ENCODE data around the gene GAS1.
A peak's percentile ranks its signal among the peaks of the same experiment; 100 is the strongest.

The GAS1 gene

GRCh38 chr9:86925686-86926085 is 21.6 kb downstream of the GAS1 start:
- no peak for DNase-seq (ENCODE audit: low read depth, low spot score)

- no peak for DNase-seq (ENCODE audit: low read depth, low spot score)
These were observed 23.1 kb downstream of the GAS1 start for GRCh38 chr9:86924206-86924605.

DNA sequence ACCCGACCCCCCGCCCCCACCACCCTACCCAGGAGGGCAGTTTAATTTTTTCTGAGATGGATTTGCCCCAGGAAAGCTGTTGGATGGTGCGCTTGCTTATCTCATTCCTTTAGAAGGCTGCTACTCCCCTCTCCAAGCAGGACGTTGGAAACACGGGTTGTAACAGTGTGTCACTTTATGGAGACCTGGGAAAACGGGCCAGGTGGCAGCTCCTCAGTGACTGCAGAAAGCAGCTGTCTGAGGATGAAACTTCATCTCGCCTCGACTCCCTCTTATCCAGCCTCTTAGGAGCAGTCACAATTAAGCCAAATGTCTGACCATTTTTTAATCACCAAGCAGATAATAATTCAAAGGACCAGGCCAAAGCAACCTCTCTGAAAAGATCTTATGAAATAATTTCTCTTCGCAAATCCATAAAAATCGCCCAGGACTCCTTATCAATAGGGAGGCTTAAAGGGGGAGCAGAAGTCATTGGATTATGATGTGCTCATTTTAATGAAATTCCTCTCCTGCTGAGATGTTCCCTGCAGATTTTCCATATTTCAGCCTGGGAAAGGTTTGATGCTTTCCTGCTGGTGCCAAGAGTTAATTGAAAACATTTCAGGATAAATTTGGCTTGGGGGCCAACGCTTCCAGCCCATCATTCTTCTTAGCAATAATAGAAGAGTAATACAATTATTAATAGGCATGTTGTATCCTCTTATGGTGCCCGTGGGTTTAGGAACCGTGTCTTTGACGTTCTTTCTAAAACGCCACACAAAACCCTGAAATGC is 26.0 kb downstream of the GAS1 start:
- DNase-seq (ENCODE audit: low read depth, low spot score), result no peak

- no peak for DNase-seq (ENCODE audit: low read depth, low spot score)
These were observed 28.8 kb downstream of the GAS1 start for GRCh38 chr9:86918556-86918955.

DNA sequence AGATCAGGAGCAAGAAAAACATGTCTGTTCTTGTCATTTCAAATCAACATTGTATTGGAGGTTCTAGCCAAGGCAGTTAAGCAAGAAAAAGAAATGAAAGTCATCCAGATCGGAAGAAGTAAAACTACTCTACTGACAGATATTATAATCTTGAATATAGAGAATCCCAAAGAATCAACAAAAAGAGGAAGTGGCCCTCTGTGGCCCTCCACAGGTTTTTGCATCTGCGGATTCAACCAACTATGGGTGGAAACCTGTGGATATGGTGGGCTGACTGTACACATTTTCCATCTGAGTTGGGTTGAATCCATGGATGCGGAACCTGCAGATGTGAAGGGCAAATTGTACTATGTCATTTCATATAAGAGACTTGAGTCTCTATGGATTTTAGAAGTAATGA is 35.1 kb downstream of the GAS1 start:
- no peak for DNase-seq (ENCODE audit: low read depth, low spot score)

DNA sequence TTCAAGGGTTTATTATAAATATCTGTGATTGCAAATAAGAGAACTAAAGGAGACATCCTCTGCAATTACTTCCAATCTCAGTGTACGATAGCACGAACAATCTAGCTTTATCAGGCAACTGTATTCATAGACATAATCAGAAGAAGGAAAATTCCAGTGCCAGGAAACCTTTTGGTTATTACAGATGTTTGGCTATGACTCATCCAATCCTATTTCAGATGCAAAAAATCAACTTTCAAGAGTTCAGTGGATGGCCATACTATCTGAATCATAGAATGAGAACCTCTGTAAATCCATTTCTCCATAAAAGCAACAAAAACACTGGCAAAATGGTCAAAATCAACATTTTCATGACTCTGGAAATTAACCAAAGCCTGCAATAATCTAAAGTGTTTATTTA is 37.9 kb downstream of the GAS1 start:
- DNase-seq (ENCODE audit: low read depth, low spot score), result no peak

DNA sequence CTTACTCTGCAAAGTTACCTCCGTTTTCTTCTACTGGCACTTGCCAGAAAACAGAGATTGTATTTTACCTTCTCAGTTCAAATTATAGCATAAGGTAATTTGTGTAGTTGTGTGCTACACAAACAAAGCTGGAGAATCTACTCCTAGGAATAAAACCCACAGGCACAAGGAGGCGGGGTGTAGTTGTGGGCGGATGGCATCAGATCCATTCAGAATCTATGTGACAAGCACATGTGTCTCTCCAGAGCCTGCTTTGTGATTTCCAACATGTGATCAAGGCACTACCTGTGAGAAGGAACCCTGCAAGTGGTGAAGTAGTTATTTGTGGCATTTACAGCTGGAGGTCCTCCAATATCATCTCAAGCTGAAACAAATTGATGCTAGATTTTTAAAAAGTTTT is 39.0 kb downstream of the GAS1 start:
- DNase-seq (ENCODE audit: low read depth, low spot score), result no peak

GRCh38 chr9:86907346-86907745 is 40.0 kb downstream of the GAS1 start:
- no peak for DNase-seq (ENCODE audit: low read depth, low spot score)

DNA sequence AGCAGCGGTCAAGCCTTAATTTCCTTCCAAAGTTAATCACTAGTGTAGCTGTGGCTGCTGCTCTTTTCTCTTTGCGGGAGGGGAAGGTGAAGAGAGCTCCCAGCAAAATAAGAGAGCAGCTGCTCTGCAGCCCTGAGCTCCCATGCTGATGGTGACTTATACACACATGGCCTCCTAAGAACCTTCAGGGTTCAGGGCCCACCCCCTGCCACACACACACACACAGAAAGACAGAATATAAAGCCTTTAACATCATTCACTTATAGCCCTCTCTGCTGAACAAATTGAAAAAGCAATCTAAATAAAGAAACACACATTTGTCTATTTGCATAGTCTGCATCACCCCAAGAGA is 43.6 kb downstream of the GAS1 start:
- no peak for DNase-seq (ENCODE audit: low read depth, low spot score)

DNA sequence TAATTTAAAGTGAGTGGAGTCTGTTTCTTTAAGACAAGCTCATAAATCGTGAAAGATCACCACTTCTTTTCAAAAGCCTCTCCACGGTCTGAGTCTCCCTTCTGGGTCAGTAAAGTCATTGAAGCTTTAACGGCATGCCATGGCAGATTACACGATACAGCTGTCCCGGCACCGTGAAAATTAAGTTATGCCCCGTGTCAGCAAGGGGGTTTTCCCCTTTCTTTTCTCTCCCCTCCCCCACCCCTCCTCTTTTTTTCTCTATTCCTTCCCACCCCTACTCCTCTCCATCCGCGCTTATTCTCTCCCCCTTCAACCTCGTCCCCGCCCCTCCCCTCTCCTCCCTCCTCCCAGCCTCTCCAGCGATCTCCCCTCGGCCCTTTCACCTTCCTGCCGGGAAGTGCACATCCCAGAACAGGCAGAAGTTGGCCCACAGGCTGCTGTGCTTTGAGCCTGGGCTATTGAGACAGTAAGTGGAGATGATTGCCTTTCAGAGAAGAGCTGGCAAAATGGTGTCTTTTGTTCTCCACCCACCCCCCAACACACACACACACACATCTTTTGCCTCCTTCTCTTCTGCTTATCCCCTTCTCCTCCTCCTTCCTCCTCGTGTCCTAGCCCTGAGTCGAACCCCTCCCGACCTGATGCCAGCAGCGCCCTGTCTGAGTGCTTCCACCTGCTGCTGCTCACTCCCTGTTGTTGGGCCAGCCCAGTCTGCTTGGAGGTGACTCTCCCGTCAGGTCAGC is 44.1 kb downstream of the GAS1 start:
- DNase-seq (ENCODE audit: low read depth, low spot score), result peak; percentile 47

DNA sequence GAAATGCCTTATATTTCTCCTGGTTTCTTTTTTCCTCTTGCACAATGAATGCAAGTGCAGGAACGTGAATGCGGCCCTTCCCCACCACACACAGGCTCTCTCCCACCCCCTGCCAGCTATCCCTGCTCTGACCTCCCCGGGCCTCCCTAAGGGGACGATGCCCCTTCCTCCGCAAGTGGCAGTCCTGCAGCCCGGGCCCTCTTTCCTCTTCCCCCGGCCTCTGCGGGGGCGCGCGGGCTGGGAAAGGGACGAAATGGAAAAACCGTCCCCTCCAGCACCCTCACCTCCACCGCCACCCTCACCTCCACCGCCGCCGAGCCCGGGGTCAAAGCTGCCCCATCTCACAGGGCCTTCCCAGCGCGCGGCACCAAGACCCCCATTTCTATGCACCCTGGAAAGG is 44.7 kb downstream of the GAS1 start:
- no peak for DNase-seq (ENCODE audit: low read depth, low spot score)

- no peak for DNase-seq (ENCODE audit: low read depth, low spot score)
These were observed 45.1 kb downstream of the GAS1 start for GRCh38 chr9:86902176-86902575.

GRCh38 chr9:86901511-86901910 is 45.8 kb downstream of the GAS1 start:
- no peak for DNase-seq (ENCODE audit: low read depth, low spot score)
